Measurements from ENCODE around the gene PFN4. TPM values are rescaled to one million over a fixed set of nuclear protein-coding genes. Genes with fewer than 3 reads are reported as not detected.
"Not testable (repeated sequence)": the region's sequence is repeated elsewhere in the genome, so short reads cannot be mapped to it uniquely, and the experiment has no call there.

Gene PFN4
- total and polyA plus RNA-seq, 2 donors (not counting 1 experiment from before 2014, with no cell fraction given), result 0.26 to 0.66 TPM

- H3K27ac ChIP-seq (ENCODE audit: insufficient read depth, low read length); H3K36me3 ChIP-seq (ENCODE audit: control insufficient read depth, insufficient read depth, low read length); H4K20me1 ChIP-seq (ENCODE audit: control insufficient read depth, extremely low read depth, insufficient read depth, low read length); H3K9me3 ChIP-seq (ENCODE audit: control insufficient read depth, insufficient read depth, low read depth, low read length); DNase-seq (ENCODE audit: low read depth in 2 of 2); H3K4me2 ChIP-seq (ENCODE audit: extremely low read depth, insufficient read depth, low read length); H3K9ac ChIP-seq (ENCODE audit: insufficient read depth, low read length); H3K4me1 ChIP-seq (ENCODE audit: control insufficient read depth, extremely low read depth, insufficient read depth, low read length); H3K4me3 ChIP-seq (replicated peaks in 1 of 4; ENCODE audit: control extremely low read depth in 1 of 4, insufficient read depth in 1 of 4, low read depth in 3 of 4, low read length in 4 of 4); H3K27me3 ChIP-seq (ENCODE audit: control insufficient read depth, insufficient read depth, low read length); H3K79me2 ChIP-seq (ENCODE audit: control insufficient read depth, insufficient read depth, low read length); H2AFZ ChIP-seq (ENCODE audit: low read length): not testable (repeated sequence)
Measured at GRCh38 chr2:24093270-24093669, 29.9 kb downstream of the PFN4 start.

- Histone ChIP-seq H3K9ac (ENCODE audit: insufficient read depth, low read length) (no peak overlapping the region), H3K27me3 (ENCODE audit: control insufficient read depth, insufficient read depth, low read length) (no peaks in the 10 kb centered on the region), H3K9me3 (ENCODE audit: control insufficient read depth, insufficient read depth, low read depth, low read length) (no peaks in the 10 kb centered on the region), H3K27ac (ENCODE audit: insufficient read depth, low read length) (no peak overlapping the region), H3K4me3 (replicated peaks in 1 of 4; ENCODE audit: control extremely low read depth in 1 of 4, insufficient read depth in 1 of 4, low read depth in 3 of 4, low read length in 4 of 4) (no peak overlapping the region), H4K20me1 (ENCODE audit: control insufficient read depth, extremely low read depth, insufficient read depth, low read length) (no peaks in the 10 kb centered on the region), H3K36me3 (ENCODE audit: control insufficient read depth, insufficient read depth, low read length) (no peaks in the 10 kb centered on the region), H3K4me1 (ENCODE audit: control insufficient read depth, extremely low read depth, insufficient read depth, low read length) (peaks cover 5% of the 10 kb centered on the region), H3K4me2 (ENCODE audit: extremely low read depth, insufficient read depth, low read length) (no peak overlapping the region), H2AFZ (ENCODE audit: low read length) (no peak overlapping the region), H3K79me2 (ENCODE audit: control insufficient read depth, insufficient read depth, low read length) (no peaks in the 10 kb centered on the region)
- no peak for DNase-seq (ENCODE audit: low read depth in 2 of 2)
- TF ChIP-seq EZH2 (IDR thresholded peaks at IDR 0.05; ENCODE audit: low read length, missing control alignments) (no peak), CTCF (conservative IDR thresholded peaks at IDR 0.05 in 1 of 2, IDR thresholded peaks at IDR 0.05 in 1 of 2; ENCODE audit: low read depth in 1 of 2, low read length in 2 of 2) (no peak)
Measured at GRCh38 chr2:24088821-24089359, 34.2 kb downstream of the PFN4 start.

- no peak overlapping the region for H3K9ac ChIP-seq (ENCODE audit: insufficient read depth, low read length)
- no peaks in the 10 kb centered on the region for H3K36me3 ChIP-seq (ENCODE audit: control insufficient read depth, insufficient read depth, low read length)
- no peak overlapping the region for H3K27ac ChIP-seq (ENCODE audit: insufficient read depth, low read length)
- H3K9me3 ChIP-seq (ENCODE audit: control insufficient read depth, insufficient read depth, low read depth, low read length), result no peaks in the 10 kb centered on the region
- H2AFZ ChIP-seq (ENCODE audit: low read length), result no peak overlapping the region
- peaks cover 2% of the 10 kb centered on the region for H3K79me2 ChIP-seq (ENCODE audit: control insufficient read depth, insufficient read depth, low read length)
- DNase-seq (ENCODE audit: low read depth in 2 of 2), result no peak
- no peak overlapping the region for H3K4me2 ChIP-seq (ENCODE audit: extremely low read depth, insufficient read depth, low read length)
- TF ChIP-seq EZH2 (IDR thresholded peaks at IDR 0.05; ENCODE audit: low read length, missing control alignments), result no peak
- TF ChIP-seq CTCF (conservative IDR thresholded peaks at IDR 0.05 in 1 of 2, IDR thresholded peaks at IDR 0.05 in 1 of 2; ENCODE audit: low read depth in 1 of 2, low read length in 2 of 2), result no peak
- no peak overlapping the region for H3K4me3 ChIP-seq (replicated peaks in 1 of 4; ENCODE audit: control extremely low read depth in 1 of 4, insufficient read depth in 1 of 4, low read depth in 3 of 4, low read length in 4 of 4)
- no peaks in the 10 kb centered on the region for H4K20me1 ChIP-seq (ENCODE audit: control insufficient read depth, extremely low read depth, insufficient read depth, low read length)
- H3K4me1 ChIP-seq (ENCODE audit: control insufficient read depth, extremely low read depth, insufficient read depth, low read length), result peaks cover 6% of the 10 kb centered on the region
- H3K27me3 ChIP-seq (ENCODE audit: control insufficient read depth, insufficient read depth, low read length), result no peaks in the 10 kb centered on the region
Measured at GRCh38 chr2:24087032-24087431, 36.1 kb downstream of the PFN4 start.
